ENCODE measurements around the gene RBM46.

DNA sequence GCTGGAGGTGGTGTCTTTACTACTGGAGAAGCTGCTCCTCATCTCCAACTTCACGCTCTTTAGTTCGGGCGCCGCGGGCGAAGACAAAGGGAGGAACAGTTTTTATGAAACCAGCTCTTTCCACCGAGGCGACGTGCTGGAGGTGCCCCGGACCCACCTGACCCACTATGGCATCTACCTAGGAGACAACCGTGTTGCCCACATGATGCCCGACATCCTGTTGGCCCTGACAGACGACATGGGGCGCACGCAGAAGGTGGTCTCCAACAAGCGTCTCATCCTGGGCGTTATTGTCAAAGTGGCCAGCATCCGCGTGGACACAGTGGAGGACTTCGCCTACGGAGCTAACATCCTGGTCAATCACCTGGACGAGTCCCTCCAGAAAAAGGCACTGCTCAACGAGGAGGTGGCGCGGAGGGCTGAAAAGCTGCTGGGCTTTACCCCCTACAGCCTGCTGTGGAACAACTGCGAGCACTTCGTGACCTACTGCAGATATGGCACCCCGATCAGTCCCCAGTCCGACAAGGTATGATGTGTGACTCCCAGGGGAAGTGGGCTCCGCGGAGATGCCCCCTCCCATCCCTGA, 36.6 kb upstream of the RBM46 start:
- TF ChIP-seq, protein P1, sequence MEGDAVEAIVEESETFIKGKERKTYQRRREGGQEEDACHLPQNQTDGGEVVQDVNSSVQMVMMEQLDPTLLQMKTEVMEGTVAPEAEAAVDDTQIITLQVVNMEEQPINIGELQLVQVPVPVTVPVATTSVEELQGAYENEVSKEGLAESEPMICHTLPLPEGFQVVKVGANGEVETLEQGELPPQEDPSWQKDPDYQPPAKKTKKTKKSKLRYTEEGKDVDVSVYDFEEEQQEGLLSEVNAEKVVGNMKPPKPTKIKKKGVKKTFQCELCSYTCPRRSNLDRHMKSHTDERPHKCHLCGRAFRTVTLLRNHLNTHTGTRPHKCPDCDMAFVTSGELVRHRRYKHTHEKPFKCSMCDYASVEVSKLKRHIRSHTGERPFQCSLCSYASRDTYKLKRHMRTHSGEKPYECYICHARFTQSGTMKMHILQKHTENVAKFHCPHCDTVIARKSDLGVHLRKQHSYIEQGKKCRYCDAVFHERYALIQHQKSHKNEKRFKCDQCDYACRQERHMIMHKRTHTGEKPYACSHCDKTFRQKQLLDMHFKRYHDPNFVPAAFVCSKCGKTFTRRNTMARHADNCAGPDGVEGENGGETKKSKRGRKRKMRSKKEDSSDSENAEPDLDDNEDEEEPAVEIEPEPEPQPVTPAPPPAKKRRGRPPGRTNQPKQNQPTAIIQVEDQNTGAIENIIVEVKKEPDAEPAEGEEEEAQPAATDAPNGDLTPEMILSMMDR (IDR thresholded peaks at IDR 0.05; ENCODE audit: low read depth, low read length, poor library complexity, severe bottlenecking), result no peak
- no peak for TF ChIP-seq EZH2phosphoT487 (IDR thresholded peaks at IDR 0.05; ENCODE audit: borderline replicate concordance, low read length)

Measured in DOHH2 (cell line).